Mucosa of stomach (tissue), 1 donor: ENCODE measurements around the gene STRA6.

ENCODE experiments used
- H3K27me3 ChIP-seq: one replicate; pipeline ENCODE4 v1.7.0; 2013; ENCODE audit warnings: mild to moderate bottlenecking, low read length; ENCODE audit not compliant: control insufficient read depth, insufficient read depth
- H3K36me3 ChIP-seq: one replicate; pipeline ENCODE4 v1.7.0; 2013; ENCODE audit warnings: low read length; ENCODE audit not compliant: control insufficient read depth, insufficient read depth
- H3K4me1 ChIP-seq: one replicate; pipeline ENCODE4 v1.7.0; 2013; ENCODE audit warnings: mild to moderate bottlenecking, low read length; ENCODE audit not compliant: control insufficient read depth, insufficient read depth
- H3K4me3 ChIP-seq: one replicate; pipeline ENCODE4 v1.7.0; 2013; ENCODE audit warnings: low read length
- H3K9ac ChIP-seq: one replicate; pipeline ENCODE4 v1.7.0; 2013; ENCODE audit warnings: mild to moderate bottlenecking, low read length, moderate library complexity
- H3K9me3 ChIP-seq: one replicate; pipeline ENCODE4 v1.7.0; 2013; ENCODE audit warnings: mild to moderate bottlenecking, low read length, moderate library complexity; ENCODE audit not compliant: control insufficient read depth
- donor health status: Pancreatic carcinoma.

STRA6 gene

DNA sequence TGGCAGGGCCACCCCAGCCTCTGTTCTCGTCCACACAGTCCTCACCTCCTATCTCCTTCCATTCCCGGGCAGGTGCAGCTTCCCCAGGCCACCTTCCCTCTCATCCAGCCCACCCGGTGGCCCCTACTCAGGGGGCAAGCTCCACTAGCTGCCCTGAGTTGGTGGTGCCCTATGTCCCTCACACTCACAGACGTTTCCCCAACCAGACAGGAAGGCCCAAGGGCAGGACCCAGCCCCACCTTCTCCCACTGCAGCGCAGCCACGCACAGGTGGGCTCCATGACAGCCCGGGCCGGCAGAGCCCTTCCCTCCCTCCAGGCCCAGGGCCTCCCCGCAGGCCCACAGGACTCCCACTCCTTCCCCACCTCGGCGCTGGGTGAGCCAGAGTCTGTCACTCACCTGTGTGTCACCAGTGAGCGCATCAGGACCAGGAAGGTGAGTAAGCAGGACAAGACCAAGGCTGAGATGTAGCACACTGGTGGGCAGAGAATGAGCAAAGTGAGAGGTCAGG lies 17.9 kb downstream of the STRA6 start:
- Histone ChIP-seq H3K4me3 (no peak overlapping the region), H3K9ac (no peak overlapping the region), H3K27me3 (no peaks in the 10 kb centered on the region), H3K4me1 (no peaks in the 10 kb centered on the region), H3K36me3 (no peaks in the 10 kb centered on the region), H3K9me3 (no peaks in the 10 kb centered on the region)

DNA sequence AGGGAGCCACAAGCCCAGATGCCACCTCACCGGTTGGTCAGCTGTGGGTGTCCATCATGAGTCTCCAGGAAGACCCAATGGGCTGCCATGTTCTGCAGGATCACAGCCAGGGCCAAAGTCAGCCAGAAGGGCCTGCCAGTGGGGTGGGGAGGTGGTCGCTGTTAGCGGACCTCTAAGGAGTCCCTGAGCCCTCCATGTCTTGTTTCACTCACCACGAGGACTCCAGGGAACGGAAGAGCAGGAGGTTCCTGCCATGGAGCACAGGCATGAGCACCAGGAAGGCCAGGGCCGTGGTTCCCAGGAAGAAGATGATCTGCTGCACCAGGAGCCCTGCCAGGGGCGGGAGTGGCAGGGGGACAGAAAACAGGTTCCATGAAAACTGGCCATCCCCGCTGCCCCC lies 20.5 kb downstream of the STRA6 start:
- Histone ChIP-seq H3K9me3 (no peaks in the 10 kb centered on the region), H3K36me3 (no peaks in the 10 kb centered on the region), H3K4me3 (no peak overlapping the region), H3K9ac (no peak overlapping the region), H3K4me1 (no peaks in the 10 kb centered on the region), H3K27me3 (peaks cover 3% of the 10 kb centered on the region)

DNA sequence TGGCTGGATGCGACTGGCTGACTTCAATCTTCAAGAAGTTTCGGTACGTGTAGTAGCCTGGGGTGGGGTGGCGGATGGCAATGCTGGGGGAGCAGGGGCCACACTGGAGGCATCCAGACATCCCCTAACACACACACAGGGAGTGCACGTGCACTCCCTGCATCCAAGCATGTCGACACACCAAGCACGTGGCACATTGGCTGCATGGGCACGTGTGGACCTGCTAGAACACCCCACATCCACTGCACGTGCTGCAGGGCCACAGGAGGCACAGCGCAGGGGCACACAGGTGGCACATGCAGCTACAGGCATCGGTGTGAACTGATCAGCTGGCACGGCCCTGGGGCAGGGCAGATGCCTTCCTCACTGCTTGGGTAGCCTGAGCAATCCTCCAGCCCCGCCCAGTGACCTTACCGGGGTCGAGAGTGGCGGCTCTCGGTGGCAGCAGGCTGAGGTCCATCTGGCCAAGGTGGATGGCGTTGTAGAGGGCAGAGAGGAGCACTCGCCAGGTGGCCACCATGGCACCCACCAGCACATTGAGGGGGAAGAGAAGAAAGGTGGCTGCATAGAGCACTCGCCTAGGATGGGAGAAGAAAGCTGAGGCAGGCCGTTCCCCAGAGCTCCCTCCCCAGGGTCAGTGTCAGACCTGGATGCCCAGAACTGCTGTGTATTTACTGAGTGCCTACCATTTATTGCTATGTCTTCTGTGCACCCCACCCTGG lies 21.5 kb downstream of the STRA6 start:
- Histone ChIP-seq H3K27me3 (peaks cover 3% of the 10 kb centered on the region), H3K4me1 (no peaks in the 10 kb centered on the region), H3K4me3 (no peak overlapping the region), H3K9me3 (no peaks in the 10 kb centered on the region), H3K36me3 (no peaks in the 10 kb centered on the region), H3K9ac (no peak overlapping the region)

DNA sequence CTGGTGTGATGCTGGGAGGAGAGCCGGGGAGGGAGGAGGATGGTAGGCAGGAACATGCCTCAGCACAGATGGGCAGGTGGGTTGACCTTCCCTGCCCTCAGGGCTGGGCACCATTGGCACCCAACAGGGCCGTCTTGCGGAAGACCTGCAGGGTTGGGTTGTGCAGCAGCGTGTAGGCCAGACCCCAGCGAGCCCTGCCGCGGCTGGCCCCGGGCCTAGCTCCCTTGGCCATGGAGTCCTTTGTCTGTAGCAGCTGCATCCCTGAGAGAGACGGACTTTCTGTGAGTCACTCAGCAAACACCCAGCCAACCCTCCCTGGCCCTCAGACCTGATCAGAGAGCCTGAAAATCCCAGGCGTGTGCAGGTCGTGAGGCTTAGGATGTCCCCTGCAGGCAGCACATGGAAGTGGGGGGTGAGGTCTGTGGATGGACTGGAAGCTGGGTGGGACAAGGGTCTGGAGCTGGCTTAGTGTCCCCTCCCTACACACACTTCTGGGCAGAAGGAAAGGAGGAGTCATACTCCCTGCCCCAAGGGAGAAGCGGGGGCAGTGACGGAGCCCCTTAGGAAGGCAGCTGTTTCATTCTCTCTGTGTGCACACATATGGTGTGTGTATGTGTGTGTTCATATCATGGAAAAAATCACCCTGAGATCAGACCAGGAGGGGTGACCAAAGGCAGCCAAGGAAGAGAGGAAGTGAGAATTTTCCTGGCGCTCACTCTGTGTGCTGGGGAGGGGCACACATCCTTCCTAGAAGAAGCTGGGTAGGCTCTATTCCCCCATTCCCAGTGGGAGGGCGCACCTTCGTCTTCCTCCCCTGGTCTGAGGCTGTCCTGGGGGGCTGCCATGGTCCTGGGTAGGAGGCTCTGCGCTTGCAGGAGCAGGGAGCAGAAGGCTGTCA lies 22.4 kb downstream of the STRA6 start:
- Histone ChIP-seq H3K9me3 (no peaks in the 10 kb centered on the region), H3K4me1 (no peaks in the 10 kb centered on the region), H3K9ac (no peak overlapping the region), H3K27me3 (peaks cover 3% of the 10 kb centered on the region), H3K36me3 (no peaks in the 10 kb centered on the region), H3K4me3 (no peak overlapping the region)

DNA sequence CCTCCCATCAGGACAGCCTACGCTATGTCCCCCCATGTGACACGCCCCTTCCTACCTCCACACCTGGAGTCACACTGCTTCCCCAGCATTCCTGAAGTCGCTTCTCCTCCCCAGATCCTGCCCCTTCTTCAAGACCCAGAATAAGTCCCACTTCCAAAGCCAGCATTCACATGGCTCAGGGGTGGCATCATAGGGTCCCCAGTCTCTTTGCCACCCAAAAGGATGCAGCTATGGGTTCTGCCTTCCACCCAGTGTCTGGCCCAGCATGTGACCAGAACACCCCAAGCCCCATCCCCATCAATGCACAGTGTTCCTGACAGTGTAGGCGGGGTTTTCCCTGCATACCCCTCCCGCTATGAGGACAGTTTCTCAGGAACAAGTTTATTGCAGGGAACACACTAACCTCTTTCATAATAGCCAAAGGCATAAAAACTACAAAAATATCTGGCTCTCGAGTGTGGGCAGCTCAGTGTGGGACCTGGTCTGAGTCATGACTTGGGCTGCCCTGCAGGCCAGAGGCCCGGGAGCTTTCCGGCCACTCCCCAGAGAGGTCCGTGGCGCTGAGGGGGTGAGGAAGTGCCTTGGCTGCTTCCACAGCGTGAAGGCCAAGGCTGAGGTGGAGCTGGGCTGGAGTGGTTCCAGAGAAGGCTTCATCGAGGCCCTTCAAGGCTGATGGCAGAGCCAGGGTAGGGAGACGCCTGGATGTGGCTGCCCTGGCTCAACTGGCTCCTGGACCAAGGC lies 23.3 kb downstream of the STRA6 start:
- no peak overlapping the region for H3K9ac ChIP-seq
- H3K36me3 ChIP-seq = no peaks in the 10 kb centered on the region
- H3K9me3 ChIP-seq = no peaks in the 10 kb centered on the region
- no peak overlapping the region for H3K4me3 ChIP-seq
- peaks cover 3% of the 10 kb centered on the region for H3K27me3 ChIP-seq
- no peaks in the 10 kb centered on the region for H3K4me1 ChIP-seq

DNA sequence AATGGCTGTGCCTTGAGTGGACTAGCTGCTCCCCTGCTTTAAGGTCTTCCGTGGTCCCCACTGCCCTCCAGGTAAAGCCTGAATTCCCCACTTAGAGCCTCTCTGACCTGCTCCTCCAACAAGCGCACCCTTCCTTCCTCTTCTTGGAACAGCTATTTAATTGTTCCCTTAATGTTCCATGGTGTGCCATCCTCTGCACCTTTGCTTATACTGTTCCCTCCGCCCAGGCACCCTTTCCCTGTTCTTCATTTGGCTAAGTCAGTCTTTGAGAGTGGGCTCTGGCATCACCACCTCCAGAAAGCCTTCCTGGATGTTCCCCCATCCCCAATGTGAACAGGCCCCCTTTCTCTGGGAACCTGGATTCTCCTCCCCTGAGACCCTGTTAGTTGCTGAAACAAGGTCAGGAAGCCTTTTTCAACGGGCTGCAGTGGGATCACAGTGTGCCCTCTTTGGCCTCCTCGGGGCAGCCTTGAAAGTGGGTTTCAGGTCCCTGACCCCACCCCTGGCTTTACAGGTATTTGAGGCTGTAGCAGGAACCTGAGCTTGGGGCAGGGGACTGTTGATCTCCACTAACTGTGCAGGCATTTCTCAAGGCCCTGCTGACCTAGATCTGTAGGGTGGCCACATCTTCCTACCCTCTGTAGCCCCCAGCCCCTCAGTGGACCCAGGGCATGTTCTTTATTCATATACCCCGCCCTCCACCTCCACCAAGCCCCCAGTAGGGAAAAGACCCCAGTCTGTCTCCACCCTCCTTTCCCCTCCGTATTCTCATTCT lies 24.1 kb downstream of the STRA6 start:
- peaks cover 3% of the 10 kb centered on the region for H3K27me3 ChIP-seq
- no peaks in the 10 kb centered on the region for H3K4me1 ChIP-seq
- H3K9me3 ChIP-seq = no peaks in the 10 kb centered on the region
- no peak overlapping the region for H3K9ac ChIP-seq
- H3K36me3 ChIP-seq = no peaks in the 10 kb centered on the region
- no peak overlapping the region for H3K4me3 ChIP-seq

DNA sequence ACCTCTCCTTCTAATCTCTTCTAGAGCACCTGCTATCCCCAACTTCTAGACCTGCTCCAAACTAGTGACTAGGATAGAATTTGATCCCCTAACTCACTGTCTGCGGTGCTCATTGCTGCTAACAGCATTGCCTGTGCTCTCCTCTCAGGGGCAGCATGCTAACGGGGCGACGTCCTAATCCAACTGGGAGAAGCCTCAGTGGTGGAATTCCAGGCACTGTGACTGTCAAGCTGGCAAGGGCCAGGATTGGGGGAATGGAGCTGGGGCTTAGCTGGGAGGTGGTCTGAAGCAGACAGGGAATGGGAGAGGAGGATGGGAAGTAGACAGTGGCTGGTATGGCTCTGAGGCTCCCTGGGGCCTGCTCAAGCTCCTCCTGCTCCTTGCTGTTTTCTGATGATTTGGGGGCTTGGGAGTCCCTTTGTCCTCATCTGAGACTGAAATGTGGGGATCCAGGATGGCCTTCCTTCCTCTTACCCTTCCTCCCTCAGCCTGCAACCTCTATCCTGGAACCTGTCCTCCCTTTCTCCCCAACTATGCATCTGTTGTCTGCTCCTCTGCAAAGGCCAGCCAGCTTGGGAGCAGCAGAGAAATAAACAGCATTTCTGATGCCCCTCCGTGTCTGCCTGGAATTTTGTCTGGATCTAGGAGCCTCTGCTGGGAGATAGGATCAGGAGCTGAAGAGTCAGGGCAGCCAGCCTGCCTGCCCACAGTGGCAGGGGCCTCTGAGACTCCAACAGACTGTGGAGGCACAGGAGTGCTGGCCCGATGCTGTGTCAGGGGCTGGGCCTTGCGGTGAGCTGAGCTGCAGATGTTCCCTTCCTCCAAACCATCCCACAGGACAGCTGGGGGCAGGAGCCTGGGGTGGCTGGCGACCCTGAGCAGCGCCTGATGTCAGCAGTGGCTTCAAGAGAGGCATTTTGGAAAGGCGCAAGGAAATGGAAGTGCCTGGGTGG lies 26.0 kb downstream of the STRA6 start:
- no peaks in the 10 kb centered on the region for H3K4me1 ChIP-seq
- H3K9ac ChIP-seq = no peak overlapping the region
- H3K27me3 ChIP-seq = peaks cover 3% of the 10 kb centered on the region

DNA sequence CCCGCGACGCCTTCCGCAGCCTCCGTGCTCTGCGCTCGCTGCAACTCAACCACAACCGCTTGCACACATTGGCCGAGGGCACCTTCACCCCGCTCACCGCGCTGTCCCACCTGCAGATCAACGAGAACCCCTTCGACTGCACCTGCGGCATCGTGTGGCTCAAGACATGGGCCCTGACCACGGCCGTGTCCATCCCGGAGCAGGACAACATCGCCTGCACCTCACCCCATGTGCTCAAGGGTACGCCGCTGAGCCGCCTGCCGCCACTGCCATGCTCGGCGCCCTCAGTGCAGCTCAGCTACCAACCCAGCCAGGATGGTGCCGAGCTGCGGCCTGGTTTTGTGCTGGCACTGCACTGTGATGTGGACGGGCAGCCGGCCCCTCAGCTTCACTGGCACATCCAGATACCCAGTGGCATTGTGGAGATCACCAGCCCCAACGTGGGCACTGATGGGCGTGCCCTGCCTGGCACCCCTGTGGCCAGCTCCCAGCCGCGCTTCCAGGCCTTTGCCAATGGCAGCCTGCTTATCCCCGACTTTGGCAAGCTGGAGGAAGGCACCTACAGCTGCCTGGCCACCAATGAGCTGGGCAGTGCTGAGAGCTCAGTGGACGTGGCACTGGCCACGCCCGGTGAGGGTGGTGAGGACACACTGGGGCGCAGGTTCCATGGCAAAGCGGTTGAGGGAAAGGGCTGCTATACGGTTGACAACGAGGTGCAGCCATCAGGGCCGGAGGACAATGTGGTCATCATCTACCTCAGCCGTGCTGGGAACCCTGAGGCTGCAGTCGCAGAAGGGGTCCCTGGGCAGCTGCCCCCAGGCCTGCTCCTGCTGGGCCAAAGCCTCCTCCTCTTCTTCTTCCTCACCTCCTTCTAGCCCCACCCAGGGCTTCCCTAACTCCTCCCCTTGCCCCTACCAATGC lies 27.1 kb downstream of the STRA6 start:
- Histone ChIP-seq H3K27me3 (peaks cover 3% of the 10 kb centered on the region), H3K36me3 (no peaks in the 10 kb centered on the region), H3K4me3 (no peak overlapping the region), H3K9me3 (no peaks in the 10 kb centered on the region), H3K4me1 (no peaks in the 10 kb centered on the region), H3K9ac (no peak overlapping the region)

More for the DNA sequence above, 26.0 kb downstream of the STRA6 start:
- H3K36me3 ChIP-seq = no peaks in the 10 kb centered on the region
- no peak overlapping the region for H3K4me3 ChIP-seq
- no peaks in the 10 kb centered on the region for H3K9me3 ChIP-seq

DNA sequence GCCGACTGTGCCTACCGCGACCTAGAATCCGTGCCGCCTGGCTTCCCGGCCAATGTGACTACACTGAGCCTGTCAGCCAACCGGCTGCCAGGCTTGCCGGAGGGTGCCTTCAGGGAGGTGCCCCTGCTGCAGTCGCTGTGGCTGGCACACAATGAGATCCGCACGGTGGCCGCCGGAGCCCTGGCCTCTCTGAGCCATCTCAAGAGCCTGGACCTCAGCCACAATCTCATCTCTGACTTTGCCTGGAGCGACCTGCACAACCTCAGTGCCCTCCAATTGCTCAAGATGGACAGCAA lies 27.7 kb downstream of the STRA6 start:
- H3K4me1 ChIP-seq = no peaks in the 10 kb centered on the region
- no peak overlapping the region for H3K9ac ChIP-seq
- no peaks in the 10 kb centered on the region for H3K9me3 ChIP-seq
- peaks cover 3% of the 10 kb centered on the region for H3K27me3 ChIP-seq
- no peak overlapping the region for H3K4me3 ChIP-seq
- H3K36me3 ChIP-seq = no peaks in the 10 kb centered on the region

DNA sequence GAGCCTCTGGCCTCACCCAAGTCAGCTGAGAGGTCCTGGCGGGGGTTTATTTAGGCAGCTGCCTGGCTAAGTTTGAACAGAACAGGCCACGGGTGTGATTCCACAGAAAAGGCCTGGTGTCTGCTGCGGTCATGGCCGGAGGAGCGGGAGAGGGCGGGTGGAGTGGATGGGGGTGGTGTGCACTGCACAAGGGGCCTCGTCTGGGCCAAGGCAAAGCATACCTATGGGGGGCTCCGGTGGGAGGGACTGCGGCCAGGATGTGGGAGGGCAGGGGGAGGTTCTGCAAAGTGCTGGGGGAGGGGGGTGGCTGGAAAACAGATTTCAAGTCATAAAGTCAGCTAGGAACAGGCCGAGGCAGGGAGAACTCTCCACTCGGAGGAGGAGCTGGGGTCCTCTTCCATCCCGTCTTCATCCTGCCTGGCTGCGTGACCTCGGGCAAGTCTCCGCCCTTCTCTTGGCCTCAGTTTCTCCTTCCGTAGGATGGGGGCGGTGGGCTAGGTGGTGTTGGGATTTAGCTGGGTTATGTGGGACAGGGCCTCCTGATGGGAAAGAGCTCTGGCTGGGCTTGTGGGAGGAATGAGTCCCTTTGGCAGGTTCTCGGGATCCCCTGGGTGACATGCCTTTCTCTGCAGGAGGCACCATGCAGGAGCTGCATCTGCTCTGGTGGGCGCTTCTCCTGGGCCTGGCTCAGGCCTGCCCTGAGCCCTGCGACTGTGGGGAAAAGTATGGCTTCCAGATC lies 28.2 kb downstream of the STRA6 start:
- H3K36me3 ChIP-seq = no peaks in the 10 kb centered on the region
- no peak overlapping the region for H3K4me3 ChIP-seq
- no peaks in the 10 kb centered on the region for H3K9me3 ChIP-seq
- no peaks in the 10 kb centered on the region for H3K4me1 ChIP-seq
- peak overlapping the region; percentile 8 for H3K9ac ChIP-seq
- peaks cover 3% of the 10 kb centered on the region for H3K27me3 ChIP-seq
